Stimulated activated naive CD8-positive, alpha-beta T cell treated with anti-CD3 and anti-CD28 coated beads, Interleukin-15, Interleukin-2, amounts not matched to agents 100 ng/mL and 50 ng/mL, for 24 hours (primary cell): ENCODE results near the gene UNG.
"Not testable (repeated sequence)": the region's sequence is repeated elsewhere in the genome, so short reads cannot be mapped to it uniquely, and the experiment has no call there.

Experiments used
- H3K27ac Mint-ChIP-seq: one replicate; pipeline ENCODE4 v1.8.0; 2021; ENCODE audit warnings: mild to moderate bottlenecking, mixed read lengths
- H3K27me3 Mint-ChIP-seq: one replicate; pipeline ENCODE4 v1.8.0; 2021; ENCODE audit warnings: mixed read lengths
- H3K36me3 Mint-ChIP-seq: one replicate; pipeline ENCODE4 v1.8.0; 2021; ENCODE audit warnings: low read depth, mixed read lengths
- H3K4me1 Mint-ChIP-seq: one replicate; pipeline ENCODE4 v1.8.0; 2021; ENCODE audit warnings: low read depth, mixed read lengths
- H3K4me3 Mint-ChIP-seq: one replicate; pipeline ENCODE4 v1.8.0; 2021; ENCODE audit warnings: mild to moderate bottlenecking, mixed read lengths
- H3K9me3 Mint-ChIP-seq: one replicate; pipeline ENCODE4 v1.8.0; 2021; ENCODE audit warnings: mixed read lengths

UNG gene

GRCh38 chr12:109124878-109125648 is 27.7 kb downstream of the UNG start:
- H3K27ac Mint-ChIP-seq = no peak overlapping the region
- no peaks in the 10 kb centered on the region for H3K27me3 Mint-ChIP-seq
- no peaks in the 10 kb centered on the region for H3K36me3 Mint-ChIP-seq
- H3K9me3 Mint-ChIP-seq = no peaks in the 10 kb centered on the region
- no peak overlapping the region for H3K4me3 Mint-ChIP-seq
- H3K4me1 Mint-ChIP-seq = no peaks in the 10 kb centered on the region

GRCh38 chr12:109125791-109126190 is 28.4 kb downstream of the UNG start:
- Mint-ChIP-seq H3K4me1 (no peaks in the 10 kb centered on the region), H3K36me3 (no peaks in the 10 kb centered on the region), H3K9me3 (no peaks in the 10 kb centered on the region), H3K27ac (no peak overlapping the region), H3K27me3 (no peaks in the 10 kb centered on the region), H3K4me3 (no peak overlapping the region)

DNA sequence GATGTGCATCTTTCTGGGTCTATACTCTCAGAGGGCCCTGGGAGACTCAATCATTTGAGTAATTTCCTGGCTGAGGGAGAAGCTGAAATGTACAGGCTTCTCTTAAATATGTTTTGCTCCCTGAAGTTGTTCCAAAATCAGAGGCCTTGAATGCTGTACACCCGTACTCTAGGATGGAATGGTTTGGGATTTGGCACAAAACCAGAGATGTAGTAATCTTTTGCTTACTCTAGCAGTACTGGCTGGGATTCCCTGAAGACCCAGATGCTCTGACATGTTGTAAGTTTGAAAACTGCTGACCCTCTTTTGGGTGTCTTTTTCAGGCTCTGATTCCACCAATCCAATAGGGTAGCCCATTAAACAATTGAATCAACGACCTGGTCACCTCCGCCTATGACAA is 29.4 kb downstream of the UNG start:
- H3K4me1 Mint-ChIP-seq = no peaks in the 10 kb centered on the region
- no peaks in the 10 kb centered on the region for H3K9me3 Mint-ChIP-seq
- no peak overlapping the region for H3K4me3 Mint-ChIP-seq
- H3K27ac Mint-ChIP-seq = no peak overlapping the region
- no peaks in the 10 kb centered on the region for H3K27me3 Mint-ChIP-seq
- no peaks in the 10 kb centered on the region for H3K36me3 Mint-ChIP-seq

DNA sequence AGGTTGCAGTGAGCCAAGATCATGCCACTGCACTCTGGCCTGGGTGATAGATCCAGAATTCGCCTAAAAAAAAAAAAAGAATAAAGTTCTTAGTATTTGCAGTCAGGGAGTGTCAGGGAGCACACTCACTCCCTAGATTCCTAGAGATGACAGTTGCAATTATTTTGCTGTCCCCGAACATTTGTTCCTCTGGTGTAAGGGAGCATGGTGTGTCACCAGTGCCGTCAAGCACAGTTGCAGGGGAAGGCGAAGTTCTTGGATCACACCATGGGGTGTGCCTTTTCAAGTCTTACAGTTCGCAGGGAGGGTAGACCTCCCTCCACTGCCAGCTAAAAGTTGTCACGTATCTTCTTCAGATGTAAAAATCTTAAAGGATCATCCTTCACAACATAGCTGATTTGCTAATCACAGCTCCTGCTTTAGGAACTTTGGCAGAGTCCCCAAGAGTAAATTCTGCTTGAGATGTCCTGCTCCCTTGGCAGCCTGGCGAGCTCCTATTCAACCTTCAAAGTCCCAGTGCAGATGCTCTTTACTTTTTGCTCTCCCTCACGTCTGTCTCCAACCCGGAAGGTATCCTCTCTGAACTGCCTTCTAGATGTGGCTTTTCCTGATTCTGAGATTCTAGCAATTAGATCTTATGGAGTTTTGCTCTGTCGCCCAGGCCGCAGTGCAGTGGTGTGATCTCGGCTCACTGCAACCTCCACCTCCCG is 30.3 kb downstream of the UNG start:
- no peaks in the 10 kb centered on the region for H3K27me3 Mint-ChIP-seq
- H3K36me3 Mint-ChIP-seq = no peaks in the 10 kb centered on the region
- H3K9me3 Mint-ChIP-seq = no peaks in the 10 kb centered on the region
- H3K4me1 Mint-ChIP-seq = no peaks in the 10 kb centered on the region
- H3K27ac Mint-ChIP-seq = no peak overlapping the region
- H3K4me3 Mint-ChIP-seq = no peak overlapping the region

GRCh38 chr12:109130297-109131153 is 33.1 kb downstream of the UNG start:
- no peaks in the 10 kb centered on the region for H3K4me1 Mint-ChIP-seq
- no peak overlapping the region for H3K27ac Mint-ChIP-seq
- no peaks in the 10 kb centered on the region for H3K27me3 Mint-ChIP-seq
- no peaks in the 10 kb centered on the region for H3K9me3 Mint-ChIP-seq
- no peak overlapping the region for H3K4me3 Mint-ChIP-seq
- H3K36me3 Mint-ChIP-seq = no peaks in the 10 kb centered on the region

GRCh38 chr12:109131154-109132050 is 34.0 kb downstream of the UNG start:
- Mint-ChIP-seq H3K27ac (no peak overlapping the region), H3K27me3 (no peaks in the 10 kb centered on the region), H3K36me3 (no peaks in the 10 kb centered on the region), H3K9me3 (no peaks in the 10 kb centered on the region), H3K4me1 (no peaks in the 10 kb centered on the region), H3K4me3 (no peak overlapping the region)

DNA sequence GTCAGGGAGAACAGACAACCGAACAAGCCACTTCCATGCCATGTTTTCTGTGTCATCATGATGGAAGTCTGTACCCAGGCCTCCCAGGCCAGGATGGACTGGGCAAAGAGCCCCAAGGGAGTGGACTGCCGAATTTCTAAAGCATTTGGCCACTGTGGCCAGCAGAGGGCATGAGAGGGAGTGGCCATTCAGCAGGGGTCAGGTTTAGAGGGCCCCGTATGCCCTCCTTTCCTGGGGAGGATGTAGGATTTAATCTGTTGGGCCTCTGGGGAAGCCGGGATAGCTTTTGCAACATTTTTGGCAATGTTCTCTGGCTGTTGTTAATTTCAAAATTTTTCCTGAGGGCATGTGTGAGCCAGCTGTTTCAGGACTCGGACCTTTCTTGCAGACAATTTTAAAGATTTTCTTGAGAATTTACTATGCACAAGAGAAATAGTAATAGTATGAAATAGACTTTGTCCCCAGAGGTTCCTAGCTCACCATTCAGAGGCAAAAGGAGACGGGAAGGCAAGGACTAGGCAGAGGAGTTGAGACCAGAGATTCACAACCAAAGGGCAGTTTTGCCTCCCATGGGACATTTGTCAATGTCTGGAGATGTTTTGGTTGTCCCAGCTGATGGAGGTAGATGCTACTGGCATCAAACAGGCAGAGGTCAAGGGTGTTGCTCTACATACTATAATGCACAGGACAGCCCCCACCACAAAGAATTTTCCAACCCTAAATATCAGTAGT is 37.0 kb downstream of the UNG start:
- H3K36me3 Mint-ChIP-seq = no peaks in the 10 kb centered on the region

GRCh38 chr12:109137055-109137454 is 39.7 kb downstream of the UNG start:
- H3K27ac Mint-ChIP-seq = no peak overlapping the region
- no peak overlapping the region for H3K4me3 Mint-ChIP-seq
- H3K9me3 Mint-ChIP-seq = peaks cover 4% of the 10 kb centered on the region
- H3K27me3 Mint-ChIP-seq = no peaks in the 10 kb centered on the region
- no peaks in the 10 kb centered on the region for H3K4me1 Mint-ChIP-seq
- H3K36me3 Mint-ChIP-seq = no peaks in the 10 kb centered on the region

More for the DNA sequence above, 37.0 kb downstream of the UNG start:
- Mint-ChIP-seq H3K9me3 (peaks cover 4% of the 10 kb centered on the region), H3K4me3 (no peak overlapping the region), H3K27ac (no peak overlapping the region), H3K4me1 (no peaks in the 10 kb centered on the region), H3K27me3 (no peaks in the 10 kb centered on the region)

GRCh38 chr12:109139360-109139759 is 42.0 kb downstream of the UNG start:
- H3K27me3 Mint-ChIP-seq = no peaks in the 10 kb centered on the region
- H3K4me1 Mint-ChIP-seq = peaks cover 3% of the 10 kb centered on the region
- H3K27ac Mint-ChIP-seq = no peak overlapping the region
- no peaks in the 10 kb centered on the region for H3K36me3 Mint-ChIP-seq
- peaks cover 4% of the 10 kb centered on the region for H3K9me3 Mint-ChIP-seq
- no peak overlapping the region for H3K4me3 Mint-ChIP-seq

- Mint-ChIP-seq H3K36me3 (no peaks in the 10 kb centered on the region), H3K9me3 (peaks cover 4% of the 10 kb centered on the region), H3K27ac (no peak overlapping the region), H3K27me3 (no peaks in the 10 kb centered on the region), H3K4me3 (no peak overlapping the region), H3K4me1 (peaks cover 3% of the 10 kb centered on the region)
These were observed 42.4 kb downstream of the UNG start for GRCh38 chr12:109139791-109140190.

GRCh38 chr12:109140560-109140959 is 43.2 kb downstream of the UNG start:
- H3K4me1 Mint-ChIP-seq = peaks cover 3% of the 10 kb centered on the region
- H3K36me3 Mint-ChIP-seq = no peaks in the 10 kb centered on the region
- H3K27me3 Mint-ChIP-seq = no peaks in the 10 kb centered on the region
- H3K4me3 Mint-ChIP-seq = no peak overlapping the region
- peaks cover 4% of the 10 kb centered on the region for H3K9me3 Mint-ChIP-seq
- H3K27ac Mint-ChIP-seq = no peak overlapping the region

DNA sequence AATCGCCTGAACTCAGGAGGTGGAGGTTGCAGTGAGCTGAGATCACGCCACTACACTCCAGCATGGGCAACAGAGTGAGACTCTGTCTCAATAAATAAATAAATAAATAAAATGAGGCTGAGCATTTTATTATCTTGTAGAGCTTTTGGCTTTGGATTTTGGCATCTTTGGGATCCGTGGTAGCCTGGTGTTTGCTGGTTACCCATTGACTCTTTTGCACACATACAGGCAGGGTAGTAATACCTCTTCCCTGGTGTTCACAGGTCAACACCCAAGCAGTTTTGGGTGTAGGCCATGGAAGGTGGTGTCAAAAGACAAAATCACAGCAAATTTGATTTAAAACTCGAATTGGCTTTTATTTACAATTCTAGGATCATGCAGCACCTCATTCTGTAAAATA is 46.8 kb downstream of the UNG start:
- Mint-ChIP-seq H3K27ac (no peak overlapping the region), H3K27me3 (no peaks in the 10 kb centered on the region), H3K4me3 (no peak overlapping the region), H3K4me1 (peaks cover 3% of the 10 kb centered on the region), H3K9me3 (no peaks in the 10 kb centered on the region), H3K36me3 (no peaks in the 10 kb centered on the region)

DNA sequence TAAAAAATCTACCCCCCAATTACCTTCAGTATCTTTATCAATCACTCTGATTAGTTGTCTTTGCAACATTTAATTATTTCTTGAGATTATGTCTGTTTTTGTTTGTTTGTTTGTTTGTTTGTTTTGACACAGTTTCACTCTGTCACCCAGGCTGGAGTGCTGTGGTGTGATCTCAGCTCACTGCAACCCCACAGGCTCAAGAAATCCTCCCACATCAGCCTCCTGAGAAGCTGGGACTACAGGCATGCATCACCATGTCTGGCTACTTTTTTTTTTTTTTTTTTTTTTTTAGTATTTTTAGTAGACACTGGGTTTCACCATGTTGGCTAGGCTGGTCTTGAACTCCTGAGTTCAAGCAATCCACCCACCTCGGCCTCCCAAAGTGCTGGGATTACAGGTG is 49.7 kb downstream of the UNG start:
- not testable (repeated sequence) for H3K36me3 Mint-ChIP-seq, H3K27ac Mint-ChIP-seq, H3K27me3 Mint-ChIP-seq, H3K9me3 Mint-ChIP-seq, H3K4me3 Mint-ChIP-seq, H3K4me1 Mint-ChIP-seq

DNA sequence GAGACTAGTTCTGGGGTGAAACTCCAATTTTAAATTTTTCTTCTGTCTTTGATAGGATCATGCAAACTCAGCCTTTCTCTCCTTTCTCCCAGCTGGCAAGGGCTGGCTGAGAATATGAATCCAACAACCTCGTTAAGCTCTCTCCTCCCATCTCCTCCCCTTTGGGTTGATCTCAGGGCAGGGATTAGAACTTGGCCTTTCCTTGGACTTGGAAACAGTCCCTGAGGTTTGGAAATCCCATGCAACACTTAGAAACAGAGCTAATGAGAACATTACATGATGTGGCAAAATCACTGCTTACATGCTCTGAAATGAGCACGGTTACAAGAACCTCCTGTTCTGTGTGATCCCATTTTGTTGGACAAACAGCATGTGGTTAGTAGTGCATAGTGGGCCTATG is 50.6 kb downstream of the UNG start:
- Mint-ChIP-seq H3K27ac (no peak overlapping the region), H3K4me1 (peaks cover under 1% of the 10 kb centered on the region), H3K9me3 (no peaks in the 10 kb centered on the region), H3K36me3 (no peaks in the 10 kb centered on the region), H3K4me3 (no peak overlapping the region), H3K27me3 (no peaks in the 10 kb centered on the region)
